Loucy (cell line): Measurements from ENCODE around the gene WLS.

Experiments
- H2AFZ ChIP-seq: fragments of 200-600 bp; sonication (generic); 2 replicates; pipeline ENCODE4 v1.6.0; 2016; ENCODE audit warnings: antibody characterized with exemption, mild to moderate bottlenecking, low read length, moderate library complexity
- H3F3A ChIP-seq: fragments of 200-600 bp; 2 replicates; pipeline ENCODE4 v1.6.0; 2016; ENCODE audit warnings: antibody characterized with exemption, low read depth, mild to moderate bottlenecking
- H3K27me3 ChIP-seq: fragments of 200-600 bp; sonication (generic); 2 replicates; pipeline ENCODE4 v1.6.1; 2014; ENCODE audit warnings: low read length, mild to moderate bottlenecking; ENCODE audit not compliant: insufficient read depth, poor library complexity, severe bottlenecking
- H3K36me3 ChIP-seq: fragments of 200-600 bp; sonication (generic); 2 replicates; pipeline ENCODE4 v1.6.1; 2016; ENCODE audit warnings: low read length; ENCODE audit not compliant: insufficient read depth
- H3K4me1 ChIP-seq: fragments of 200-600 bp; sonication (generic); 2 replicates; pipeline ENCODE4 v1.5.1; 2014; ENCODE audit warnings: low read length, mild to moderate bottlenecking; ENCODE audit not compliant: insufficient read depth, poor library complexity, severe bottlenecking
- H3K4me2 ChIP-seq: fragments of 200-600 bp; sonication (generic); 2 replicates; pipeline ENCODE4 v1.6.0; 2014; ENCODE audit warnings: antibody characterized with exemption, low read length, low read depth, mild to moderate bottlenecking; ENCODE audit not compliant: poor library complexity, severe bottlenecking
- H3K4me3 ChIP-seq: fragments of 200-600 bp; sonication (generic); 2 replicates; pipeline ENCODE4 v1.5.1; 2014; ENCODE audit warnings: low read length, mild to moderate bottlenecking, mixed read lengths; ENCODE audit not compliant: poor library complexity, severe bottlenecking
- H3K79me2 ChIP-seq: fragments of 200-600 bp; sonication (generic); 2 replicates; pipeline ENCODE4 v1.6.1; 2014; ENCODE audit warnings: low read length; ENCODE audit not compliant: insufficient read depth
- H3K9ac ChIP-seq: fragments of 200-600 bp; sonication (generic); 2 replicates; pipeline ENCODE4 v1.6.0; 2014; ENCODE audit warnings: mild to moderate bottlenecking, low read depth, low read length, moderate library complexity; ENCODE audit not compliant: poor library complexity, severe bottlenecking
- H3K9me2 ChIP-seq: fragments of 200-600 bp; sonication (generic); replicated peaks from 2 replicates; pipeline ENCODE4 v1.6.1; 2016; ENCODE audit warnings: low read depth, low read length, mixed read lengths
- H3K9me3 ChIP-seq: fragments of 200-600 bp; sonication (generic); 2 replicates; pipeline ENCODE4 v1.6.1; 2014; ENCODE audit warnings: mild to moderate bottlenecking, antibody characterized with exemption, low read length, low read depth; ENCODE audit not compliant: insufficient read depth
- H4K20me1 ChIP-seq: fragments of 200-600 bp; sonication (generic); 2 replicates; pipeline ENCODE4 v1.6.0; 2014; ENCODE audit warnings: antibody characterized with exemption, low read length, mild to moderate bottlenecking; ENCODE audit not compliant: insufficient read depth, poor library complexity, severe bottlenecking
- CTCF ChIP-seq: fragments of 200-600 bp; sonication (generic); conservative IDR thresholded peaks from 2 replicates; pipeline ENCODE4 v1.5.1; 2014; ENCODE audit warnings: mild to moderate bottlenecking, antibody characterized with exemption, low read length
- EZH2phosphoT487 ChIP-seq: fragments of 200-600 bp; IDR thresholded peaks from 2 replicates; pipeline ENCODE4 v1.6.1; 2018; ENCODE audit warnings: antibody characterized with exemption, mild to moderate bottlenecking, moderate library complexity, borderline replicate concordance

The WLS gene

GRCh38 chr1:68225781-68226180 is 6.5 kb downstream of the WLS start:
- no peaks in the 10 kb centered on the region for H3K36me3 ChIP-seq
- H3K9me3 ChIP-seq: no peaks in the 10 kb centered on the region
- H3F3A ChIP-seq: no peaks in the 10 kb centered on the region
- no peaks in the 10 kb centered on the region for H3K9me2 ChIP-seq
- H3K9ac ChIP-seq: no peak overlapping the region
- TF ChIP-seq CTCF: no peak
- no peak for TF ChIP-seq EZH2phosphoT487
- H2AFZ ChIP-seq: no peak overlapping the region
- no peak overlapping the region for H3K4me3 ChIP-seq
- no peak overlapping the region for H3K4me2 ChIP-seq
- no peaks in the 10 kb centered on the region for H4K20me1 ChIP-seq
- no peaks in the 10 kb centered on the region for H3K4me1 ChIP-seq
- H3K27me3 ChIP-seq: no peaks in the 10 kb centered on the region
- no peaks in the 10 kb centered on the region for H3K79me2 ChIP-seq

GRCh38 chr1:68223687-68224086 is 8.6 kb downstream of the WLS start:
- H3K9ac ChIP-seq: no peak overlapping the region
- H3K4me3 ChIP-seq: no peak overlapping the region
- no peaks in the 10 kb centered on the region for H3K4me1 ChIP-seq
- H3K79me2 ChIP-seq: no peaks in the 10 kb centered on the region
- H3K9me3 ChIP-seq: no peaks in the 10 kb centered on the region
- no peaks in the 10 kb centered on the region for H3F3A ChIP-seq
- H3K4me2 ChIP-seq: no peak overlapping the region
- no peaks in the 10 kb centered on the region for H3K36me3 ChIP-seq
- H3K9me2 ChIP-seq: no peaks in the 10 kb centered on the region
- no peak for TF ChIP-seq CTCF
- no peak overlapping the region for H2AFZ ChIP-seq
- no peaks in the 10 kb centered on the region for H3K27me3 ChIP-seq
- H4K20me1 ChIP-seq: no peaks in the 10 kb centered on the region

- Histone ChIP-seq H3K4me1 (no peaks in the 10 kb centered on the region), H3K4me3 (no peak overlapping the region), H3K9me3 (no peaks in the 10 kb centered on the region), H3K9me2 (no peaks in the 10 kb centered on the region), H3K36me3 (no peaks in the 10 kb centered on the region), H3K79me2 (no peaks in the 10 kb centered on the region), H3K9ac (no peak overlapping the region), H4K20me1 (no peaks in the 10 kb centered on the region), H2AFZ (no peak overlapping the region), H3F3A (no peaks in the 10 kb centered on the region), H3K4me2 (no peak overlapping the region), H3K27me3 (no peaks in the 10 kb centered on the region)
- no peak for TF ChIP-seq EZH2phosphoT487
- TF ChIP-seq CTCF: no peak
Observed at GRCh38 chr1:68221980-68222373, 10.3 kb downstream of the WLS start.
